Embryonic facial prominence (tissue), 1 donor: ENCODE measurements around the gene OXTR.

Experiments used
- DNase-seq: peaks from one replicate; pipeline ENCODE4 v3.0.0-alpha.2; 2016; ENCODE audit errors: extremely low spot score

OXTR gene

GRCh38 chr3:8712045-8712907, 57.1 kb downstream of the OXTR start:
- DNase-seq = no peak

- DNase-seq = no peak
These were observed 59.5 kb downstream of the OXTR start for GRCh38 chr3:8709801-8710507.

GRCh38 chr3:8709287-8709686, 60.1 kb downstream of the OXTR start:
- DNase-seq = no peak

GRCh38 chr3:8705575-8705974, 63.8 kb downstream of the OXTR start:
- DNase-seq = no peak

- no peak for DNase-seq
These were observed 66.9 kb downstream of the OXTR start for GRCh38 chr3:8702560-8702959.
